OCI-LY7 (cell line): Measurements from ENCODE around the gene SLC2A13. TPM values are rescaled to one million over a fixed set of nuclear protein-coding genes. Genes with fewer than 3 reads are reported as not detected.

Source experiments
- BruUV-seq: library from RNA; stranded (reverse); fragments of 400-500 nt; replicated peaks from 2 replicates; lab custom pipeline; 2021; lab: Mats Ljungman, UMichigan
- CTCF ChIA-PET: fragments of 300-600 bp; sonication (Branson Sonifier 250); formaldehyde crosslinking; loops from one replicate; lab custom pipeline; 2022; ENCODE audit warnings: antibody characterized with exemption; ENCODE audit not compliant: unreplicated experiment; lab: Charles Lee
- POLR2A ChIA-PET: fragments of 300-600 bp; sonication (Branson Sonifier 250); formaldehyde crosslinking; loops from one replicate; lab custom pipeline; 2022; ENCODE audit warnings: antibody characterized with exemption; lab: Charles Lee
- DNase-seq: peaks from one replicate; pipeline ENCODE4 v3.0.0-alpha.2; 2015; ENCODE audit warnings: low spot score
- H2AFZ ChIP-seq: fragments of 200-600 bp; sonication (generic), shearing (Covaris generic); 2 replicates; pipeline ENCODE4 v1.6.1; 2014; ENCODE audit warnings: mild to moderate bottlenecking, antibody characterized with exemption, low read length, moderate library complexity
- H3K27ac ChIP-seq: fragments of 200-600 bp; sonication (generic); 2 replicates; pipeline ENCODE4 v1.5.1; 2014; ENCODE audit warnings: mixed run types, low read depth, mild to moderate bottlenecking, moderate library complexity, low read length, inconsistent platforms; ENCODE audit not compliant: poor library complexity, severe bottlenecking
- H3K36me3 ChIP-seq: fragments of 200-600 bp; sonication (generic); 2 replicates; pipeline ENCODE4 v1.6.1; 2014; ENCODE audit warnings: mild to moderate bottlenecking, antibody characterized with exemption, low read length, moderate library complexity, mixed read lengths; ENCODE audit not compliant: insufficient read depth
- H3K4me1 ChIP-seq: fragments of 200-600 bp; sonication (generic); 2 replicates; pipeline ENCODE4 v1.5.1; 2014; ENCODE audit warnings: mild to moderate bottlenecking, low read length; ENCODE audit not compliant: insufficient read depth, poor library complexity, severe bottlenecking
- H3K4me2 ChIP-seq: fragments of 200-600 bp; sonication (generic); 2 replicates; pipeline ENCODE4 v1.6.1; 2014; ENCODE audit warnings: mild to moderate bottlenecking, low read length
- H3K4me3 ChIP-seq: fragments of 200-600 bp; sonication (generic); 2 replicates; pipeline ENCODE4 v1.5.1; 2014; ENCODE audit warnings: mild to moderate bottlenecking, low read depth, low read length; ENCODE audit not compliant: poor library complexity, severe bottlenecking
- H3K79me2 ChIP-seq: fragments of 200-600 bp; sonication (generic); 2 replicates; pipeline ENCODE4 v1.6.1; 2016; ENCODE audit warnings: low read depth, mild to moderate bottlenecking, low read length, moderate library complexity, mixed read lengths; ENCODE audit not compliant: insufficient read depth
- H3K9me2 ChIP-seq: fragments of 200-600 bp; sonication (generic); 2 replicates; pipeline ENCODE4 v1.6.1; 2016; ENCODE audit warnings: mild to moderate bottlenecking, low read length, mixed read lengths; ENCODE audit not compliant: insufficient read depth
- H3K9me3 ChIP-seq: fragments of 200-600 bp; sonication (generic); 2 replicates; pipeline ENCODE4 v1.6.1; 2014; ENCODE audit warnings: mild to moderate bottlenecking, mixed run types, low read length, mixed read lengths
- H4K20me1 ChIP-seq: fragments of 200-600 bp; sonication (generic); 2 replicates; pipeline ENCODE4 v1.6.1; 2014; ENCODE audit warnings: mild to moderate bottlenecking, antibody characterized with exemption, low read length, moderate library complexity, mixed read lengths; ENCODE audit not compliant: insufficient read depth
- CTCF ChIP-seq: fragments of 200-600 bp; sonication (generic); conservative IDR thresholded peaks from 2 replicates; pipeline ENCODE4 v1.5.1; 2014; ENCODE audit warnings: mild to moderate bottlenecking, antibody characterized with exemption, low read length, moderate library complexity, mixed read lengths
- EZH2phosphoT487 ChIP-seq: fragments of 200-600 bp; sonication (generic); IDR thresholded peaks from 2 replicates; pipeline ENCODE4 v1.6.1; 2018; ENCODE audit warnings: low read depth, borderline replicate concordance, mild to moderate bottlenecking, mixed run types, antibody characterized with exemption, low read length, moderate library complexity, mixed read lengths
- intact Hi-C: fragments of 100-400 bp; cut with micrococcal nuclease; formaldehyde crosslinking; loops from one replicate; pipeline ENCODE4 v1.10.0; 2022; ENCODE audit not compliant: unreplicated experiment
- total RNA-seq, 2 experiments: library from RNA; depleted of rRNA in 1 of 2; stranded (reverse); fragments of >200 nt in 1 of 2; shearing (Covaris generic) in 1 of 2; gene quantifications; 2 replicates each; pipeline ENCODE4 v1.2.3, GENCODE V29; 2014 to 2022

Gene SLC2A13
- total RNA-seq, 2 experiments from 2014 or later: 12.4 to 16.5 TPM

- DNase-seq: no peak
- no peaks in the 10 kb centered on the region for H3K9me3 ChIP-seq
- no TSS peak for BruUV-seq
- TF ChIP-seq EZH2phosphoT487 (no peak), CTCF (no peak)
- H3K79me2 ChIP-seq: no peaks in the 10 kb centered on the region
- no peaks in the 10 kb centered on the region for H3K4me1 ChIP-seq
- H3K27ac ChIP-seq: no peak overlapping the region
- no peaks in the 10 kb centered on the region for H4K20me1 ChIP-seq
- H2AFZ ChIP-seq: no peak overlapping the region
- intact Hi-C loops: no loop called here
- no peak overlapping the region for H3K4me2 ChIP-seq
- ChIA-PET POLR2A (no interaction called here), CTCF (no interaction called here)
- H3K9me2 ChIP-seq: no peaks in the 10 kb centered on the region
- no peaks in the 10 kb centered on the region for H3K36me3 ChIP-seq
- H3K4me3 ChIP-seq: no peak overlapping the region
These were observed 146.8 kb downstream of the SLC2A13 start for GRCh38 chr12:39959031-39959430.

- ChIA-PET CTCF (no interaction called here), POLR2A (no interaction called here)
- TF ChIP-seq CTCF: peak; percentile 65; the same call in 1 of the 2 replicates
- TF ChIP-seq EZH2phosphoT487: no peak
These were observed 147.5 kb downstream of the SLC2A13 start for GRCh38 chr12:39958377-39958776.

GRCh38 chr12:39956725-39957124 lies 149.2 kb downstream of the SLC2A13 start:
- no peaks in the 10 kb centered on the region for H3K9me2 ChIP-seq
- no peak overlapping the region for H3K27ac ChIP-seq
- no peak for DNase-seq
- H3K4me1 ChIP-seq: no peaks in the 10 kb centered on the region
- intact Hi-C loops: no loop called here
- no peak overlapping the region for H3K4me3 ChIP-seq
- ChIA-PET POLR2A (no interaction called here), CTCF (no interaction called here)
- H2AFZ ChIP-seq: no peak overlapping the region
- H3K79me2 ChIP-seq: no peaks in the 10 kb centered on the region
- no peak overlapping the region for H3K4me2 ChIP-seq
- no TSS peak for BruUV-seq
- no peaks in the 10 kb centered on the region for H3K9me3 ChIP-seq
- no peaks in the 10 kb centered on the region for H4K20me1 ChIP-seq
- H3K36me3 ChIP-seq: no peaks in the 10 kb centered on the region
- TF ChIP-seq EZH2phosphoT487: no peak

More at GRCh38 chr12:39958377-39958776, 147.5 kb downstream of the SLC2A13 start:
- Histone ChIP-seq H3K9me3 (no peaks in the 10 kb centered on the region), H4K20me1 (no peaks in the 10 kb centered on the region), H3K9me2 (no peaks in the 10 kb centered on the region), H3K79me2 (no peaks in the 10 kb centered on the region), H3K36me3 (no peaks in the 10 kb centered on the region), H3K27ac (no peak overlapping the region), H3K4me2 (no peak overlapping the region), H2AFZ (no peak overlapping the region), H3K4me3 (no peak overlapping the region), H3K4me1 (no peaks in the 10 kb centered on the region)
- BruUV-seq: no TSS peak
- intact Hi-C loops: no loop called here
- peak; percentile 8 for DNase-seq
